ENCODE data around the gene PEF1.
A peak's percentile ranks its signal among the peaks of the same experiment; 100 is the strongest.
"Not testable (repeated sequence)": the region's sequence is repeated elsewhere in the genome, so short reads cannot be mapped to it uniquely, and the experiment has no call there.

PEF1 gene

DNA sequence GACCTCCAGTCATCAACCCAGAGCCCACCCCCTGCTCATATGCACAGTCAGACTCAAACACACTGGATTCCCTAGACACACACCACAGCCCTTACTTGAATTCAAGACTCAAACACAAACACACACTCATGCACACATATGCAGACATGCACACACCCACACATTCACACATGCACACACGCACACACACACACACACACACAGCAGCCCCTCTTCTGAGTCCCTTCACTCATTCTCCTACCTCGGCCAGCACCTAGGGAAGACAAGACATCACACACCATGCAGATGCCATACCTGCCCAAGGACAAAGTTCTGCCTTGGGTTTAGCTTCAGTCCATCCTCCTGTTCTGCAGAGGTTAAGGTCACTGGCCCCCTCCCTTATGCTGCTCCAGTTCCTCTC lies 28.7 kb downstream of the PEF1 start:
- DNase-seq, result no peak

- DNase-seq, result no peak
Observed at GRCh38 chr1:31615414-31615813, 29.3 kb downstream of the PEF1 start.

DNA sequence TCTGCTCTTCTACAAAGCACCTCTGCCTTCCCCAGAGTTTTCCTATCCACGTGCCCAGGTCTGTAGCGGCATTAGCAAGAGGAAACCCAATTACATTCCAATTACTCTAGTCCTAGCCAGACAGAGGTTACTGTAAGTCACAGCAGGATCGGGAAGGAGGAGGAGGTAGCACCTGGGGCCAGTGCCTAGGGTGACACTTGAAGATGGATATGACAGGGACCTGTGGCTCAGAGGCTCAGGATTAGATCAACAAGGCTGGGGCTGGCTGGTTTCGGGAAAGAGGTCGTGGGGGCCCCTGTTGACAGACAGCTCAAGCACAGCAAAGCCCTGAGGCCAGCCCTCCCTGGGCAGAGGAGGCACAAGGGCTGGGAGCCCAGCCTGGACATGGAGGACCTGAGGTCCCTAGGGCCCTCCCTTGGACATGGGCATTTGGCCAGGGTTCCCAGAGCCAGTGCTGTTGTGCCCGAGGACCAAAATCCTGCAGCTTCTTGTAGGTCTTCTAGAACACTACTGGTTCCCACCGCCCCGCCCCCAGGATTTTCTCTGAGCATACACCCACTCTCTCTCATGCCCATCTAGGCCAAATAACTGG lies 30.2 kb downstream of the PEF1 start:
- DNase-seq, result no peak

DNA sequence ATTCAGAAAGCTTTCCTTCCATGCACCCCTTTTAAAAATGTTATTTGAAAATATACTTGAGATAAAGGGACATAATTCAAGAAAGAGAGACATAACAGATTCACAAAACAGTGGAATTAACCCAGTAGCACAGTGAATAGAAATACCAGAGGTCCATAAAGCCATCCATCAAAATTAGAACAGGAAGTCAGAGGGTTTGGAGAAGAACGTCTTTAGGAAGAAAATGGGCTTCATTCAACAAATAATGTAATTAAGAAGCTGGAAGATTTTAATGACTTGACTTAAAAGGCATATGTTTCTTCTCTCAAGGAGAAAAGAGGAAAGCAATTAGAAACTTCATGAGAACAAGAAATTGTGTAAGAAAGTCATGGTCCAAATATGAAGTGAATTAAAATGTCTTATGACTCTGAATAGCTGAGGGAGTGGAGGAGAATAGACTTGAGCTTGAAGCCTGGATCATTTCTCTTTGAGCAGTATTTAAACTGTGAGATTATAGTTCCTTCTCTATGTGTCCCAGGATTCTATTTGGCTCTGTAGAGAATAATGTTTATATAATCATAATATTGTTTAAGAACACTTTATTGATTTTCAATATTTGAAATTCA lies 35.1 kb downstream of the PEF1 start:
- no peak for DNase-seq

DNA sequence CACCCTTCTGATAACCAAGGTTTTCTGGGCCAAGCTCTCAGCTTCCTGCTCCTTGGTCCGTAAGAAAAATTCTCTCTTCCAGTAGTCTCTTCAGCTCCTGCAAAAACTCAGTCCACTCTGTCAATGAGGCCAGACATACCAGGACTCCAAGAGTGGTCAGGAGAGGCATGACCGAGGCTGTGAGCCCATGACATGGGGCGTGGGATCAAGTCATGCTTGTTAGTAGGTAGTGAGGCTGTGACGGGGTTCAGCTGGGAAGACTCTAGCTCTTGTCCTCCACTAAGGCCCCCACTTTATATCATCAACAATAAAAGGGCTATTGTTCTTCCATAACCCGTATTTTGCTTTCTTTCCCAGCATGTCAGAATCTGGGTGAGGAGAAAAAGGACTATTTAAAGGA lies 37.3 kb downstream of the PEF1 start:
- no peak for DNase-seq

DNA sequence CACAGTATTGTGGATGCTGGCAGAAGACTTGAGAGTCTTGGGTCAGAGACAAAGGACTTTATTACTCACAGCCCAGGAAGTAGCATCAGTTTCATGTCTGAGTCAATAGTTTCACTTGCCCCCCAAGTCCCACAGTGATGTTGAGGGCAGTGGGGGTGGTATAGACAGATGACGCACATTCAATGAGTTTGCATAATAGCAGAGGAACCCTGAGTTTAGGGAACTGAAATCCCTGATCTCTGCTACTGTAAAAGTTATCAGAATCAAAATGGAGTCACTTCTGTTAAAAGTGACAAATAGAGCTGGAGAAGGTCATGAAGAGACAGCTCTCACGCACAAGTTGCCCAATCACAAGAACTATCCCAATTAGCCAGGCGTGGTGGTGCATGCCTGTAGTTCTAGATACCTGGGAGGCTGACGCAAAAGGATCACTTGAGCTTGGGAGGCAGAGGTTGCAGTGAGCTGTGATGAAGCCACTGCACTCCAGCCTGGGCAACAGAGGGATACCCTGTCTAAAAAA lies 38.7 kb downstream of the PEF1 start:
- DNase-seq, result no peak

- no peak for DNase-seq
Observed at GRCh38 chr1:31602081-31602480, 42.6 kb downstream of the PEF1 start.

- no peak for DNase-seq
Observed at GRCh38 chr1:31600641-31601040, 44.0 kb downstream of the PEF1 start.

- DNase-seq, result no peak
Observed at GRCh38 chr1:31598980-31599379, 45.7 kb downstream of the PEF1 start.

- DNase-seq, result no peak
Observed at GRCh38 chr1:31596737-31597097, 48.0 kb downstream of the PEF1 start.

- DNase-seq, result no peak
Observed at GRCh38 chr1:31595836-31596736, 48.6 kb downstream of the PEF1 start.

GRCh38 chr1:31593770-31594632 lies 50.7 kb downstream of the PEF1 start:
- DNase-seq, result peak in 19 of 58 donors; percentile 5 to 49 (median 18)

DNA sequence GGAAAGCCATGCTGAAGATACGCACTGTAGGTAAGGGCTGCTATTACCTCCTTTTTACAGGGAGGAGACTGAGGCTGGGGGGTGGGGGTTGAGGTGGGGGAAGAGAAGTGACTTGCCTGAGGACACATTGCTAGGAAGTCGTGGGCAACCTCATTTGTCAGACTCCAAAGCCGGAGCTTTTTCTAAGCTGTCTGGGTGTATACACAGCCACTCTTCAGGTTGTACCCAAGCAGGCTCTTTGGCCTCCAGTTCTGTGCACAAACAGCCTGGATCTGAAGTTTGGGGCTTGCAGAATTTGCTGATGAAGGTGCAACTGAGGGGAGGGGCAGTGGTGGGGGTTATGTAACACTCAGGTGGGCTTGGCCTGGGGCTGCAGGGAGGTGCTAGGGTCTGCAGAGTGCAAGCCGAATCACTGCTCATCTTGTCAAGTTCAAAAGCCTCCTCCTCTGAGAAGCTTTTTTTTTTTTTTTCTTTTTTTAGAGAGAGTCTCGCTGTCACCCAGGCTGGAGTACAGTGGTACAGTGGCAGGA lies 51.5 kb downstream of the PEF1 start:
- no peak for DNase-seq

DNA sequence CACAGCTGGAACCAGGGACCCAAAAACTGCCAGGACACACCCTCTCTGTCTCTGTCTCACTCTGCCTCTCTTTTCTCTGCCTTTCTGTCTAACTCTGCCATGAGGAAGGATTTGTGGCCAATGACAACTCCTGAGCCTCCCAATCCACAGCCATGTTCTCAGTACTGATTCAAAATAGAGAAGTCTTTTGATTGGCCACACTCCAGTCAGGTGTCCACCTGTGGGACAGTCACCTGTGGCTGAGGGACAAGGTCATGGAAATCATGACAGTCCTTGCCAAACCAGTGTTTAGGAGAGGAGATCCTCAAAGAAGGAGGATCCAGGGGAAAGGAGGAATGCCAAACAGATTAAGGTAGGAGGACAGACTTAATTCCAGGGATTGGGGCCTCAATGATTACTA lies 52.5 kb downstream of the PEF1 start:
- no peak for DNase-seq

GRCh38 chr1:31591425-31592093 lies 53.1 kb downstream of the PEF1 start:
- DNase-seq, result no peak

- no peak for DNase-seq
Observed at GRCh38 chr1:31588751-31589515, 55.7 kb downstream of the PEF1 start.

DNA sequence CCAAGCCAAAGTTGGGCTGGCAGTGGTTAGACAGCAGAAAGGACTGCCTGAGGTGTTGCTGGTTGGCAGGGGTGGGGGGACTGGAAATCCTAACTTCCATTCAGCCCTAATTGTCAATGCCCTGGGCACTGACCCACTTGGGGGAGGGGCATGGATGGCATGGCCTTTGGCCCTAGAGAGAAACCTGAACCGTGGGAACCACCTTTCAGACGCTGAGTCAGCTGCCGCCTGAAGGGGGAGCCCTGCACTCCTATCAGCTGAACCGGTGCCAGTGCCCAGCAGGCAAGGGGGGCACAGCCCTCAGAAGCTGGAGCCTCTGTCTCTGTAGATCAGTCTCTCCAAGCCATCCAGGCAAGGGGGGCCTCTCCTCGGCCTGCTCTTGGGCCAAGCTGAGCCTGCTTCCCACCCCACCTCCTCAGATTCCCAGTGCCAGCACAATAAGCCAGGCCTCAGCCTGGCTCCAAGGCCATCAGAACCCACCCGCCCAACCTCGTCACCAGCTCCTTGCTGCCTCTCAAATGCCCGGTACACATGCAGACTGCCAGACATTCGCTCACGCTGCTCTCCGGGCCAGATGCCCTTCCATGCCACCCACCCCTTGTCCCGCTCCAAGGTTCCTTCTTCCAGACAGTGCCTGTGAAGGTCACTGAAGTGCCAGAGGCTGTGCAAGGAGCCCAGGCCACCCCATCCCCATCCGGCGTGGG lies 56.8 kb downstream of the PEF1 start:
- peak in 10 of 58 donors; percentile 5 to 27 (median 13) for DNase-seq

DNA sequence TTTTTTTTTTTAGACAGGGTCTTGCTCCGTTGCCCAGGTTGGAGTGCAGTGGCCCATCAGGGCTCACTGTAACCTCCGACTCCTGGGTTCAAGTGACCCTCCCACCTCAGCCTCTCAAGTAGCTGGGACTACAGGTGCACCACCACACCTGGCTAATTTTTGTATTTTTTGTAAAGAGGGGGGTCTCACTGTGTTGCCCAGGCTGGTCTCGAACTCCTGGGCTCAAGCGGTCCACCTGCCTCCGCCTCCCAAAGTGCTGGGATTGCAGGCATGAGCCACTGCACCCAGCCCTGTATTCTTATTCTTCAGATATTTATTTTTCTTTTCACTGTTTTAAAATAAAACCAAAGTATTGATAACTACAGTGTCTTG lies 57.4 kb downstream of the PEF1 start:
- not testable (repeated sequence) for DNase-seq

Measured in anterior cingulate cortex (tissue), 58 donors.